ENCODE measurements around the gene LRRC56.
A peak's percentile ranks its signal among the peaks of the same experiment; 100 is the strongest.

The LRRC56 gene

GRCh38 chr11:553083-553987 is 16.0 kb downstream of the LRRC56 start:
- intact Hi-C loops (cut with DNase I): no loop called here

GRCh38 chr11:553988-554340 is 16.6 kb downstream of the LRRC56 start:
- intact Hi-C loops (cut with DNase I): no loop called here
- no peak for DNase-seq

More at GRCh38 chr11:553083-553987, 16.0 kb downstream of the LRRC56 start:
- DNase-seq: no peak

- peak in 40 of 42 donors; percentile 32 to 82 (median 62) for DNase-seq
- intact Hi-C loops (cut with DNase I): no loop called here
These were observed 17.3 kb downstream of the LRRC56 start for GRCh38 chr11:554428-555226.

DNA sequence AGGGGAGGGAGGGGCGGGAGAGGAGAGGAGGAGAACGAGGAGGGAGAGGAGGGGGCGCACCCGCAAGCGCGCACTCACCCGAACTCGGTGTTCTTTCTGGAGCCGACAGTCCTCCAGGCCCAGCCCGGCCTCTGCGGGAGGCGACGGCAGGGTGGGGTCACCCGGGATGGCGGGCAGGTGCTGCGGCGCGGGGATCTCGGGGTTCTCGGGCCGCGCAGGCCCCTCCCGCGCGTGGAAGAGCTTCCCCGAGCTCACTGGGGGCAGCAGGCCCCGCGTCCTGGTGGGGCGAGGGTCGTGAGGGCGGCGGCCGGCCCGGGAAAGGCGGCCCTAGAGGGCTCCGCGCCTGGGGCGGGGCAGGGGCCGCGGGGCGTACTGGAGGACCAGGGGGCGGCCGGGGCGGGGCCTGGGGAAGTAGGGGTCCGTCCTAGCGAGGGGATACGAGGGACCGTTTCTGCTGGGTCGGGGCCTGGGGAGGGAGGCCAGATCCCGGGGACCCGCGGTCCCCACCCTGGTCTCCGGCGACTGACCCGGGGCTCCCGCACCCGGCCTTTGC is 18.0 kb downstream of the LRRC56 start:
- no peak for DNase-seq
- intact Hi-C loops (cut with DNase I): no loop called here

DNA sequence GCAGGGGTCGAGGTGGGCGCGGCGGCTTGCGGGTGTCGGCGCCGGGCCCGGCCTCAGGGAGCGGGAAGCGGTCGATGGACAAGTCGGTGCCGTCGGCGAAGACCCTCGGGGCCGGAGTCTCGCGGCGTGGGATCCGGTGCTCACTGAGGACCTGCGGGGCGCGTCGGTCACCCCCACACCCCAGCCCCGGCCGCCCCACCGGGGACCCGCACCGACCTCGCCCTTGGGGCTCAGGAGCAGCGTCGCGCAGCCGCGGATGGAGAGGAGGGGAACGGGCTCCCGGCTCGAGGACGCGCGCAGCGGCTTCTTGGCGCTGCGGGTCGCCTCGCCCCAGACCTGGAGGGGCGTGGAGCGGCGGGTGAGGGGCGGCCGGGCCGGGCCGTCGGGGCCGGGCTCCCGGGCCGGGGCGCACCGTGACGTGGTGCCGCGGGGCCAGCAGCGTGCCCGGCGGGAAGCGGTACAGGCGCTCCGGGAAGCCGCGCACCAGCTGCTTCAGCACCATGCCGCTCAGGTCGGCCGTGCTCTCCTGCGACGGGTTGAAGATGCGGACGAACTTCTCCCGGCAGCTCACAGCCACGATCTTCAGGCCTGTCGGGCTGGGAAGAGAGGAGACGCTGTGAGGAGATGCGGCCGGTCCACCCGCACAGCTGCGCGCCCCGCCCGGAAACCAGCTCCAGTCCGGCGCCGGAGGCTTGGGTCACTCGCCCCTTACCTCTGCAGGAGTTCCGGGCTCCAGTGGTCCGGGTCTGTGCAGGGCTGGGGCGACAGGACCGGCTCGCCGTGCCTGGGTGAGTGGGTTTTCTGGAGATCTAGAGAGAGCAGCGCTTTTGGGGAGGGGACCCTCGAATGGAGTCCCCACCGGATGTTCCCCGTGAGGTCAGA is 18.7 kb downstream of the LRRC56 start:
- DNase-seq: peak in 1 of 42 donors; percentile 39
- intact Hi-C loops (cut with DNase I): no loop called here

DNA sequence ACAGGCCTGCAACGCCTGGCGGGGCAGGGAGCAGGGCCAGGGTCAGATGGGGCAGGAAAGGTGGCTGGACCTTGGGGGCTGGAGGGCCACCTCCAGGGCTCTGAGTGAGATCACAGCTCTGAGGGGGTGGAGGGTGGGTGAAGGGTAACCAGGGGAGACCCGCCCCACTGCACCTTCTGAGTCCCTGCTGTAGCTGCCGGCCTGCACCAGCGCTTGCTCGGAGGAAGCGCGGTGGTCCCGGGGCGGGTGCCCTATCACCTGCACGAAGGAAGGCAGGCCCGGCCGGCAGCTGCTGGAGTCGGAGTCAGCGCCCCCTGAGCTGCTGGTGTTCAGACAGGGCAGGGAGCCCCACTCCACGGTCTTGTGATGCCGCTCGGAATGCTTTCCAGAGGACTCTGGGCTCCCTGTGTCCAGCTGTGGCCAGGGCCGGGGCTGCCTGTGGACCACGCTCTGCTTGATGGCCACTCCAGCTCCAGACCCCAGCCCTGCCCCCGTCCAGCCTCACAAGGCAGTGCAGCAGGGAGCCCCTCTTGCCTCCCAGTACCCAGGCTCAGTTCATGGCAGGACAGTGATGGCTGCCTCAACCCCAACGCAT is 19.4 kb downstream of the LRRC56 start:
- no peak for DNase-seq
- intact Hi-C loops (cut with DNase I): no loop called here

- no peak for DNase-seq
- intact Hi-C loops (cut with DNase I): no loop called here
These were observed 20.2 kb downstream of the LRRC56 start for GRCh38 chr11:557328-558132.

GRCh38 chr11:558503-558902 is 21.2 kb downstream of the LRRC56 start:
- DNase-seq: no peak
- intact Hi-C loops (cut with DNase I): no loop called here

GRCh38 chr11:559020-559620 is 21.8 kb downstream of the LRRC56 start:
- intact Hi-C loops (cut with DNase I): no loop called here
- no peak for DNase-seq

- intact Hi-C loops (cut with DNase I): loop anchor here (10.0 kb wide), 1 partner anchor 135 kb away; the partner anchor contains the start of genes DEAF1 and TMEM80
- DNase-seq: peak in 6 of 42 donors; percentile 39 to 54 (median 46)
These were observed 22.5 kb downstream of the LRRC56 start for GRCh38 chr11:559712-560304.

- intact Hi-C loops (cut with DNase I): loop anchor here (10.0 kb wide), 1 partner anchor 134 kb away; the partner anchor contains the start of genes DEAF1 and TMEM80
These were observed 23.2 kb downstream of the LRRC56 start, which contains the start of the genes LMNTD2 and RASSF7 for GRCh38 chr11:560305-561147. Gene LMNTD2 (minus strand): TSS chr11:560738. CDS start chr11:560716, 22 bp downstream. Gene RASSF7 (plus strand): TSS chr11:560970. CDS start chr11:561769, 799 bp downstream.

DNA sequence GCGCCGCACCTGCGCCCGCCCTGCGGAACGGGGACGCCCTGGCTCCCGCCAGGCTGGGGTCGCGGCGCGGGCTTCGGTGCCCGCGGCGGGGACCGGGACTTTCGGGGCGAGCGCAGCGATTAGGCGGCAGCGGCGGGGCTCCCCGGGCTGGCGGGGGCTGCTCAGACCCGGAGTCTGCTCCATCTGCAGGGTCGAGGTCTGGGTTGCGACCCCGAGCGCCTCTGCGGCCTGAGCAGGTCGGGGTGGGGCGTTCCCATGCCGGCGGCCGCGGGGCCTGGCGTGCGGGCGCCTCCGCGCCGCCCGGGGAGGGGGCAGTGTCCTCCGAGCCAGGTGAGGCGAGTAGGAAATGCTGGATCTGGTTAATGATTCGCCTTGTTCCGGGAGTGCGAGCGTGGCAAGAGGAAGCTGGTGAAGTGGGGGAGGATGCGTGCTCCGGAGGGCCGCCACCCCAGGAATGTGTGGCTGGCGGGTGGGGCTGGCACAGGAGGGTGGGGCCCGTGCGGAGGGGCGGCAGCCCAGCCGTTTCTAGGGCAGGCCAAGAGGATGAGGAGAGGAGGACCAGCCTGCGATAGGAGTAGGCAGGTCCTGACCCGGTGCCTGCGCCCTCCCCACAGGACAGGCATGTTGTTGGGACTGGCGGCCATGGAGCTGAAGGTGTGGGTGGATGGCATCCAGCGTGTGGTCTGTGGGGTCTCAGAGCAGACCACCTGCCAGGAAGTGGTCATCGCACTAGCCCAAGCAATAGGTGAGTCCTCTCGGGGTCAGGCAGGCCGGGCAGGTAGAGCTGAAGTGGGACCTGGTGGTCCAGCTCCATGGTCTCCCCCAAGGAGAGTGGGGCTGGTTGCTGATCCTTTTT is 24.0 kb downstream of the LRRC56 start:
- intact Hi-C loops (cut with DNase I): loop anchor here (10.0 kb wide), 1 partner anchor 133 kb away; the partner anchor contains the start of genes DEAF1 and TMEM80
- peak in 28 of 42 donors; percentile 25 to 78 (median 49) for DNase-seq

More at GRCh38 chr11:560305-561147, 23.2 kb downstream of the LRRC56 start, which contains the start of the genes LMNTD2 and RASSF7:
- peak; percentile 74 to 96 (median 91) for DNase-seq

DNA sequence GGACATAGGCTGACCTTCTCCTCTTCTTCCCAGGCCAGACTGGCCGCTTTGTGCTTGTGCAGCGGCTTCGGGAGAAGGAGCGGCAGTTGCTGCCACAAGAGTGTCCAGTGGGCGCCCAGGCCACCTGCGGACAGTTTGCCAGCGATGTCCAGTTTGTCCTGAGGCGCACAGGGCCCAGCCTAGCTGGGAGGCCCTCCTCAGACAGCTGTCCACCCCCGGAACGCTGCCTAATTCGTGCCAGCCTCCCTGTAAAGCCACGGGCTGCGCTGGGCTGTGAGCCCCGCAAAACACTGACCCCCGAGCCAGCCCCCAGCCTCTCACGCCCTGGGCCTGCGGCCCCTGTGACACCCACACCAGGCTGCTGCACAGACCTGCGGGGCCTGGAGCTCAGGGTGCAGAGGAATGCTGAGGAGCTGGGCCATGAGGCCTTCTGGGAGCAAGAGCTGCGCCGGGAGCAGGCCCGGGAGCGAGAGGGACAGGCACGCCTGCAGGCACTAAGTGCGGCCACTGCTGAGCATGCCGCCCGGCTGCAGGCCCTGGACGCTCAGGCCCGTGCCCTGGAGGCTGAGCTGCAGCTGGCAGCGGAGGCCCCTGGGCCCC is 24.8 kb downstream of the LRRC56 start:
- intact Hi-C loops (cut with DNase I): loop anchor here (10.0 kb wide), 1 partner anchor 133 kb away; the partner anchor contains the start of genes DEAF1 and TMEM80
- DNase-seq: no peak
